Muscle of leg (tissue), 11 donors: Measurements from ENCODE around the gene POLD2. TPM values are rescaled to one million over a fixed set of nuclear protein-coding genes. Genes with fewer than 3 reads are reported as not detected.

Source experiments
- DNase-seq: peaks from one replicate; pipeline ENCODE4 v3.0.0; 2013
- H3K27ac ChIP-seq: one replicate; pipeline ENCODE4 v1.5.1; 2013; ENCODE audit warnings: mild to moderate bottlenecking, low read length, control low read depth
- H3K27me3 ChIP-seq: one replicate; pipeline ENCODE4 v1.6.1; 2013; ENCODE audit warnings: low read length; ENCODE audit not compliant: control insufficient read depth, insufficient read depth
- H3K36me3 ChIP-seq: one replicate; pipeline ENCODE4 v1.6.1; 2013; ENCODE audit warnings: low read length; ENCODE audit not compliant: control insufficient read depth, insufficient read depth
- H3K4me1 ChIP-seq: one replicate; pipeline ENCODE4 v1.6.1; 2013; ENCODE audit warnings: low read length; ENCODE audit not compliant: control insufficient read depth, insufficient read depth
- H3K4me3 ChIP-seq: one replicate; pipeline ENCODE4 v1.5.1; 2013; ENCODE audit warnings: low read length, control low read depth
- H3K9me3 ChIP-seq: replicated peaks from 2 replicates; pipeline ENCODE4 v1.6.1; 2013; ENCODE audit warnings: low read depth, low read length; ENCODE audit not compliant: control insufficient read depth
- WGBS: methylation state at CpG from one replicate; pipeline ENCODE4 v1.1.5; 2013; ENCODE audit warnings: missing lambda C conversion rate; ENCODE audit not compliant: insufficient coverage; 5-methylcytosine and 5-hydroxymethylcytosine counted together
- polyA plus RNA-seq, 8 donors: library from polyadenylated mRNA; unstranded; fragments of 120-200 nt; gene quantifications; one replicate each; pipeline versions ENCODE4 v1.2.1 to v1.2.3, GENCODE V29; 2013; ENCODE audit warnings: inconsistent platforms in 1 of 8, low replicate concordance in 1 of 8; ENCODE audit not compliant: insufficient read length in 8 of 8, insufficient read depth in 1 of 8
- total RNA-seq: library from RNA; stranded (reverse); fragments of 120-200 nt; gene quantifications from one replicate; pipeline ENCODE4 v1.2.4, GENCODE V29; 2013

POLD2 gene
- total and polyA plus RNA-seq, 9 donors = 60.3 to 93.9 (median 81.7) TPM

DNA sequence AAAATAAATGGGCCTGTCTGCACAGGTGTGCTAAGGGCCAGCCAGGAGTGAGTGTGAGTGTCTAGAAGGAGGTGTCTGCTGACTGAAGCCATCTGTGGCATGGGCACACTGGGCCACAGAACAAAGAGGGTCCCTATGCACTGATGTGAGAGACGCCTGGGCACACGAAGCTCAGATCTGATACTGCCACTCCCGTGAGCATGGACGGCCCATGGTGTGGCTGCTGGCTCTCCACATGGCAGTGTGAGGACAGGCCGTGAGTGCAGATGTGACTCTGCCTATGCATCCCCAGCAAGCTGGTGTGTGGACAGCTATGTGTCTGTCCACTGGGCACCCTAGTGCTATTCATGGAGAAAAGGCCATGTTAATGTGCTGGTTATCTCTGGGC lies 30.6 kb upstream of the POLD2 start:
- H3K36me3 ChIP-seq = no peaks in the 10 kb centered on the region
- H3K27ac ChIP-seq = no peak overlapping the region
- DNase-seq = no peak
- H3K27me3 ChIP-seq = no peaks in the 10 kb centered on the region
- H3K4me3 ChIP-seq = no peak overlapping the region
- no peaks in the 10 kb centered on the region for H3K9me3 ChIP-seq
- H3K4me1 ChIP-seq = peaks cover 55% of the 10 kb centered on the region
- 79% methylated on average over 5 of the region's 5 CpGs for WGBS

DNA sequence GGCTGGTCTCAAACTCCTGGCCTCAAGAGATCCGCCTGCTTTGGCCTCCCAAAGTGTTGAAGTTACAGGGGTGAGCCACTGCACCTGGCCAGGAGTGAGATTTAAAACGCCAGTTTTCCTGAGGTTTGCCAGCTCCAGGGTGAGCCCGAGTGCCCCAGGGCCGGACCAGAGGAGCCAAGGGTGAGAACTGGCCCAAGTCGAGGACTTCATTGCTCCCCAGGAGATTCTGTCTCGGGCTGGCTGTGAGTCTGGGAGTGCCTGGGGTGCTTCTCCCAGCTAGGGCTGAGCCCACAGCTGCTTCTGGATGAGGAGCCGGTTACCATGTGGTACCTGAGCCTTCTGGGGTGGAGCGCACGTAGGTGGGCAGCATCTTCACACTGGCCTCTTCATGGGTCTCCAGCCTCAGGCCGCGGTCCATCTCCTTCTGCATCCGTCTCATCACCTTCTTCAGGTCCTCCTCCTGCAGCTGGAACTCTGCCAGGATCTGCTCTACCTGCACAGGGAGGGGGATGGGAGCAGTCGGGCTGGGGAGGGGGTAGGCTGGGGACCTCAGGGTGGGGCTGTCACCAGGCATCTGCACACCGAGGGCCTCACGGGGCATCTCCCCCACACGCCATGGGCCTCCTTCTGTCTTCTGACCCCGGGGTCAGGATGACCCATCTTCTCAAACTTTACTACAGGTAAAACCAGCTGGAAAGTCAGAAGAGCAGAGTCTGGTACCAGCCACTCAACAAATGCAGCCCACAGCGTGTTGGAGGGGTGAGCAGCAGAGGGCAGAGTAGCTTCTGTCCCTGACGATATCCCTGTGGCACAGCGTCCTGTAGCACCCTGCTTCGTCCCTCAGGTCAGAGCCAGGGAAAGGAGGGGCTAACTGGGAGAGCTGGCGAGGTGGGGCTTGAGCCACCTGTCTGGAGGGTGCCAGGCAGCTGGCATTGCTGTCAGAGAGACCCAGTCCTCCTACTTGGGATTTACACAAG lies 29.9 kb upstream of the POLD2 start:
- Histone ChIP-seq H3K9me3 (no peaks in the 10 kb centered on the region), H3K4me3 (no peak overlapping the region), H3K4me1 (peaks cover 53% of the 10 kb centered on the region), H3K36me3 (no peaks in the 10 kb centered on the region), H3K27ac (no peak overlapping the region), H3K27me3 (no peaks in the 10 kb centered on the region)
- no peak for DNase-seq
- WGBS = 83% methylated on average over 13 of the region's 22 CpGs

DNA sequence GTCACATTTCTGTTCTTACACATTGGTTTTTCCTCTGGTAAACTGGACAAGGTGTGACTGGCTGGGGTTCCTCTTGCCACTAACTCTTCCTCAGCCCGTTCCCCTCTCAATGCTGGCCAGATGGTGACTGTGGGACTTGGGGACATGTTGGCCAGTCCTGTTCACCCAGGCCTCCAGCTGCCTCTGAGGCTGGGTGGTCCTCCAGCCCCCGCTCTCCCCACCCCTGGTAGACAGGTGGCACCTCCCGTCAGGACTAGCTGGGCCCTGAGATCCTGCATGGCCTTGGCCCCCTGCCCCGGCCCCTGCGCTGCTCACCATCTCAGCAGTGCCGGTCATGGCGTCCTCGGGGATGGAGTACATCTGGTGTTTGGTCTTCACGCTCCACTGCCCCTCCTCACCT lies 28.6 kb upstream of the POLD2 start:
- DNase-seq = no peak
- H3K4me3 ChIP-seq = no peak overlapping the region
- peaks cover 54% of the 10 kb centered on the region for H3K4me1 ChIP-seq
- no peaks in the 10 kb centered on the region for H3K36me3 ChIP-seq
- H3K27ac ChIP-seq = no peak overlapping the region
- no peaks in the 10 kb centered on the region for H3K27me3 ChIP-seq
- 85% methylated on average over 9 of the region's 9 CpGs for whole genome bisulfite sequencing
- no peaks in the 10 kb centered on the region for H3K9me3 ChIP-seq

- H3K4me1 ChIP-seq = peaks cover 61% of the 10 kb centered on the region
- H3K27ac ChIP-seq = peak overlapping the region; percentile 86
- no peaks in the 10 kb centered on the region for H3K36me3 ChIP-seq
- WGBS = 50% methylated on average over 14 of the region's 16 CpGs
- H3K27me3 ChIP-seq = no peaks in the 10 kb centered on the region
- DNase-seq = no peak
- no peak overlapping the region for H3K4me3 ChIP-seq
- no peaks in the 10 kb centered on the region for H3K9me3 ChIP-seq
Observed at GRCh38 chr7:44150966-44151941, 27.9 kb upstream of the POLD2 start.

DNA sequence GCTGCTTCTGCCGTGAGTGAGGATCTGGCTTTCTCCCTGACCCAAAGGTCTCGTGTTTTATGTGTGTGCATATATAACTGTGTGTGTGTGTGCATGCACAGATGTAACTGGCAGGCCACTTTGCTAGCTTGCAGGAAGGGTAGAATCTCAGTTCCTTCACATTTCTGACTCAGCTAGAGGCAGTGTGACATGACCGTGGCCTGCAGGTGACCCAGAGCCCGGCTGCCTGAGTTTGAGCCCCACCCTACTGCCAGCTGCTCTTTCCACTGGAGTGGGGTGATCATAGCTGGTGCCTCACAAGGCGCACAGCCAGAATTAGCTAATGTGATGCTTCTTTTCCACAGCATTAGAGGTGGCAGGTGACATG lies 27.1 kb upstream of the POLD2 start:
- H3K4me1 ChIP-seq = peaks cover 67% of the 10 kb centered on the region
- H3K4me3 ChIP-seq = no peak overlapping the region
- peak overlapping the region; percentile 86 for H3K27ac ChIP-seq
- DNase-seq = peak; percentile 74
- H3K9me3 ChIP-seq = no peaks in the 10 kb centered on the region
- H3K36me3 ChIP-seq = no peaks in the 10 kb centered on the region
- WGBS = 20% methylated on average over 1 of the region's 5 CpGs
- peaks cover 5% of the 10 kb centered on the region for H3K27me3 ChIP-seq

- no peaks in the 10 kb centered on the region for H3K36me3 ChIP-seq
- DNase-seq = peak; percentile 90
Observed at GRCh38 chr7:44149571-44150465, 26.5 kb upstream of the POLD2 start.

GRCh38 chr7:44148961-44149536 lies 25.7 kb upstream of the POLD2 start:
- no peaks in the 10 kb centered on the region for H3K36me3 ChIP-seq
- no peak overlapping the region for H3K4me3 ChIP-seq
- no peaks in the 10 kb centered on the region for H3K9me3 ChIP-seq
- H3K27ac ChIP-seq = no peak overlapping the region
- no peak for DNase-seq
- WGBS = 82% methylated on average over 7 of the region's 9 CpGs
- peaks cover 81% of the 10 kb centered on the region for H3K4me1 ChIP-seq
- H3K27me3 ChIP-seq = peaks cover 14% of the 10 kb centered on the region

More at GRCh38 chr7:44149571-44150465, 26.5 kb upstream of the POLD2 start:
- Histone ChIP-seq H3K27me3 (peaks cover 11% of the 10 kb centered on the region), H3K4me1 (peaks cover 74% of the 10 kb centered on the region), H3K27ac (peak overlapping the region; percentile 86), H3K9me3 (no peaks in the 10 kb centered on the region), H3K4me3 (no peak overlapping the region)
- WGBS = 70% methylated on average over 15 of the region's 18 CpGs

DNA sequence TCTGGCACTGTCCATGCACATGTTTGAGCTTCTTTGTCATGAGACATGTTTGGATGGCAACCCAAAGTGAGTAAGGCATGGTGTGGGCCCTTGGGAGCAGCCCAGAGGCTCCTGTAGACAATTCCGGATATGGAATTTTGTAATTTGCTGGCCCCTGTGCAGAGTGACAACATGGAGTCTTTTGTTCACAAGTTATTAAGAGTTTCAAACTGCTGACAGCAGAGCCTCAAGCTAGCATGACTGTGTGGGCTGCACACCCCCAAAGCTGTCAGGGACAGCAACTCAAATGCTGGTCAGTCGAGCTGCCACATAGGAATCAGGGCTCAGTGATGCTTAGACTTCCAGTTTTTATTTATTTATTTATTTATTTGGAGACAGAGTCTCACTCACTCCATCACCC lies 24.8 kb upstream of the POLD2 start:
- Histone ChIP-seq H3K36me3 (no peaks in the 10 kb centered on the region), H3K9me3 (no peaks in the 10 kb centered on the region), H3K4me1 (peaks cover 83% of the 10 kb centered on the region), H3K27ac (peak overlapping the region; percentile 62), H3K4me3 (no peak overlapping the region), H3K27me3 (peaks cover 14% of the 10 kb centered on the region)
- WGBS = 36% methylated on average over 1 of the region's 2 CpGs
- no peak for DNase-seq
